ENCODE data around the gene SCFD2. TPM values are rescaled to one million over a fixed set of nuclear protein-coding genes. Genes with fewer than 3 reads are reported as not detected.

SCFD2 gene
- polyA plus RNA-seq, 2 donors: 4.8 to 8.2 TPM

DNA sequence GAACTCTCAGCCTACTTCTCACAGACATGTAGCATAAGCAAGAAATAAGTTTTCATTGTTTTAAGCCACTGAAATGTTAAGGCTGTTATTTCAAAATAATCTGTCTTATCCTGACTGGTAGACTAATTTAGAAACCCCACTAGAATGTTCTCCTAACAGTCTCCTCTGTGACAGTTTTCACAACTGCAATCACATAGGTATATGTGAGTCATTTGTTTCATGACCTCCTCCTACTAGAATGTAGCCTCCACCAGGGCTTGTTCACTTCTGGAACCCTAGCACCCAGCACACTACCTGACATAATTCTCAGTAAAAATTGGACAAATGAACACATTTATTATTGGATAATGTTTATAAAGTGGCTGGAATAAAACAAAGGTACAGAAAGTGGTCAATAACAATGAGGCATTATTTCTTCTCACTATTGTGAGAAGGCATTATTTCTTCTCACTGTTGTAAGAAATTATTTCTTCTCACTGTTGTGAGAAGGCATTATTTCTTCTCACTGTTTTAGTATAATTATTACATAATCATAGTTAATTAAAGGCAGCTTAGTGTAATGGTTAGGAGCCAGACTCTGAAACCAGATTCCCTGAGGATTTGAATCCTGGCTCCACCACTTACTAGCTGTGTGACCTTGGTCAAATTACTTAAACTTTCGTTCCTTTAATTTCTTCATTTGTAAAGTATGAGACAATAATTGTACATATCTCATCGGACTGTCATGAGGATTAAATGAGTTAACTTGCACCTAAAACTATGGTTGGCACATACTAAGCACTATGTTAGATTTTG, 252.2 kb downstream of the SCFD2 start:
- H3K9me3 ChIP-seq (ENCODE audit: control insufficient read depth in 2 of 2, insufficient read depth in 1 of 2, low read depth in 1 of 2, low read length in 1 of 2): no peaks in the 10 kb centered on the region
- no peaks in the 10 kb centered on the region for H3K27me3 ChIP-seq (ENCODE audit: control insufficient read depth in 1 of 2, insufficient read depth in 2 of 2, low read length in 2 of 2)
- no peaks in the 10 kb centered on the region for H3K4me1 ChIP-seq (ENCODE audit: control insufficient read depth in 2 of 2, insufficient read depth in 2 of 2, low read length in 1 of 2)
- H3K4me3 ChIP-seq (ENCODE audit: low read depth in 1 of 2, low read length in 2 of 2): no peak overlapping the region
- WGBS, 2 donors: 73% methylated on average over 2 of the region's 2 CpGs
- no peaks in the 10 kb centered on the region for H3K36me3 ChIP-seq (ENCODE audit: control insufficient read depth in 2 of 2, insufficient read depth in 2 of 2, low read length in 1 of 2)
- H3K27ac ChIP-seq (ENCODE audit: low read depth in 2 of 2, low read length in 1 of 2): no peak overlapping the region

GRCh38 chr4:53105313-53105712, 260.5 kb downstream of the SCFD2 start:
- Histone ChIP-seq H3K27ac (ENCODE audit: low read depth in 2 of 2, low read length in 1 of 2) (no peak overlapping the region), H3K9me3 (ENCODE audit: control insufficient read depth in 2 of 2, insufficient read depth in 1 of 2, low read depth in 1 of 2, low read length in 1 of 2) (no peaks in the 10 kb centered on the region), H3K27me3 (ENCODE audit: control insufficient read depth in 1 of 2, insufficient read depth in 2 of 2, low read length in 2 of 2) (no peaks in the 10 kb centered on the region), H3K36me3 (ENCODE audit: control insufficient read depth in 2 of 2, insufficient read depth in 2 of 2, low read length in 1 of 2) (no peaks in the 10 kb centered on the region), H3K4me1 (ENCODE audit: control insufficient read depth in 2 of 2, insufficient read depth in 2 of 2, low read length in 1 of 2) (no peaks in the 10 kb centered on the region), H3K4me3 (ENCODE audit: low read depth in 1 of 2, low read length in 2 of 2) (no peak overlapping the region)
- WGBS, 2 donors: 72 to 74% methylated on average over 6 of the region's 6 CpGs

DNA sequence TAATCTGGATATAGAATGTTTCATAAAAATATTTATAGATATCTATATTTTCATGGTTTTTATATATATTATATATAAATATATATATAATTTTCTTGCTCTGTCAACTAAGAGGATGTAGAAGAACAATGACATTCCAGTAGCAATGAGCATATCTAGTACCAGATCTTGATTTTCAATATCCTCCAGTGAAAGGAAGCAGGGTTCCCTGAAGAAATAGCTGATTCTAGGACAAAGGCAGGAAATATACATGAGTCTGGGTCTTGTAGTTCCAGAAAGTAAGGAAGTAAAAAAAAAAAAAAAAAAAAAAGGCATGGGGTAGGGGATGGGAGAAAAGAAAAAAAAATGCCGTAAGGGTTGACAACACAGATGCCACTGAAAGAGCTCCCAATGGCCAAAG, 262.4 kb downstream of the SCFD2 start:
- peaks cover 0 to 2% of the 10 kb centered on the region in 2 donors for H3K9me3 ChIP-seq (ENCODE audit: control insufficient read depth in 2 of 2, insufficient read depth in 1 of 2, low read depth in 1 of 2, low read length in 1 of 2)
- 83 to 85% methylated on average over 1 of the region's 1 CpG for WGBS, 2 donors
- no peaks in the 10 kb centered on the region for H3K4me1 ChIP-seq (ENCODE audit: control insufficient read depth in 2 of 2, insufficient read depth in 2 of 2, low read length in 1 of 2)
- no peak overlapping the region for H3K27ac ChIP-seq (ENCODE audit: low read depth in 2 of 2, low read length in 1 of 2)
- no peaks in the 10 kb centered on the region for H3K36me3 ChIP-seq (ENCODE audit: control insufficient read depth in 2 of 2, insufficient read depth in 2 of 2, low read length in 1 of 2)
- no peaks in the 10 kb centered on the region for H3K27me3 ChIP-seq (ENCODE audit: control insufficient read depth in 1 of 2, insufficient read depth in 2 of 2, low read length in 2 of 2)
- H3K4me3 ChIP-seq (ENCODE audit: low read depth in 1 of 2, low read length in 2 of 2): no peak overlapping the region

DNA sequence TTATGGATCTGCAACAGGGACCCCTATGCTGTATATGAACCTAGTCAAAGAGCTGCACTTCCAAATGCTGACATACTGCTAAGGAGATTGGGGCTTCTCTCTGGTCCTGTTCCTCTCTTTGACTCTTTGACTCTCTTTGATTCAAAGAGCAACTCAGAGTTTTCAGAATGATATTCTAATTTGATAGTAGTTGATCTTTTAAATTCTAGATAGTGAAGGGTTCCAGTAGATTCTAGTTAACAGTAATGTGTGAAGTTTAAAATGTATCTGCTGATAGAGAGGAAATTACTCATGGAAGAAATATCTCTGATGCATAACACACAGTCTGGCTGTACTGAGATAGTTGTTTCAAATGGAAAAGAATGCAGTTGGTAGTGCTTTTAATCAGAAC, 264.7 kb downstream of the SCFD2 start:
- peaks cover 0 to 2% of the 10 kb centered on the region in 2 donors for H3K9me3 ChIP-seq (ENCODE audit: control insufficient read depth in 2 of 2, insufficient read depth in 1 of 2, low read depth in 1 of 2, low read length in 1 of 2)
- H3K4me1 ChIP-seq (ENCODE audit: control insufficient read depth in 2 of 2, insufficient read depth in 2 of 2, low read length in 1 of 2): no peaks in the 10 kb centered on the region
- H3K36me3 ChIP-seq (ENCODE audit: control insufficient read depth in 2 of 2, insufficient read depth in 2 of 2, low read length in 1 of 2): no peaks in the 10 kb centered on the region
- no peak overlapping the region for H3K4me3 ChIP-seq (ENCODE audit: low read depth in 1 of 2, low read length in 2 of 2)
- H3K27ac ChIP-seq (ENCODE audit: low read depth in 2 of 2, low read length in 1 of 2): no peak overlapping the region
- no peaks in the 10 kb centered on the region for H3K27me3 ChIP-seq (ENCODE audit: control insufficient read depth in 1 of 2, insufficient read depth in 2 of 2, low read length in 2 of 2)

- WGBS, 2 donors: 64 to 67% methylated on average over 7 of the region's 7 CpGs
- peaks cover 0 to 2% of the 10 kb centered on the region in 2 donors for H3K9me3 ChIP-seq (ENCODE audit: control insufficient read depth in 2 of 2, insufficient read depth in 1 of 2, low read depth in 1 of 2, low read length in 1 of 2)
- no peaks in the 10 kb centered on the region for H3K27me3 ChIP-seq (ENCODE audit: control insufficient read depth in 1 of 2, insufficient read depth in 2 of 2, low read length in 2 of 2)
- H3K27ac ChIP-seq (ENCODE audit: low read depth in 2 of 2, low read length in 1 of 2): no peak overlapping the region
- no peaks in the 10 kb centered on the region for H3K36me3 ChIP-seq (ENCODE audit: control insufficient read depth in 2 of 2, insufficient read depth in 2 of 2, low read length in 1 of 2)
- H3K4me1 ChIP-seq (ENCODE audit: control insufficient read depth in 2 of 2, insufficient read depth in 2 of 2, low read length in 1 of 2): no peaks in the 10 kb centered on the region
- H3K4me3 ChIP-seq (ENCODE audit: low read depth in 1 of 2, low read length in 2 of 2): no peak overlapping the region
Measured at GRCh38 chr4:53100501-53101190, 265.2 kb downstream of the SCFD2 start.

DNA sequence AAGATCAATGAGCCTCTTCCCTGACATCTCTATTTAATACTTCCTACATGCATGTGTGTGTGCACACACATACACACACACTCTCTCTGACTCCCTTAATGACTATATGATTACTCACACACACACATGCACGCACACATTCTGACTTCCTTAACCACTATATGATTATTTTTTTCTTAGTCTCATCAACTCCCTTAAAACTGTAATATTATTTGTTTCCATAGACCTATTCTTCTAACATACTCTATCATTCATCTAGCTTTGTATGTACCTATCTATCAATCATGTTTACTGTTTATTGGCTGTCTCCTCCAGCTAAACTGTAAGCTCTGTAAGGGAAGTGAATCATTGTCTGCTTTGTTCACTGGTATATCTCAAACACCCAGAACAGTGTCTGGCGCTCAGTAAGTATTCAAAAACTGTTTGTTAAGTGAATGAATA, 267.2 kb downstream of the SCFD2 start:
- Histone ChIP-seq H3K4me1 (ENCODE audit: control insufficient read depth in 2 of 2, insufficient read depth in 2 of 2, low read length in 1 of 2) (no peaks in the 10 kb centered on the region), H3K4me3 (ENCODE audit: low read depth in 1 of 2, low read length in 2 of 2) (no peak overlapping the region), H3K36me3 (ENCODE audit: control insufficient read depth in 2 of 2, insufficient read depth in 2 of 2, low read length in 1 of 2) (no peaks in the 10 kb centered on the region), H3K27ac (ENCODE audit: low read depth in 2 of 2, low read length in 1 of 2) (no peak overlapping the region), H3K9me3 (ENCODE audit: control insufficient read depth in 2 of 2, insufficient read depth in 1 of 2, low read depth in 1 of 2, low read length in 1 of 2) (peaks cover 0 to 2% of the 10 kb centered on the region in 2 donors), H3K27me3 (ENCODE audit: control insufficient read depth in 1 of 2, insufficient read depth in 2 of 2, low read length in 2 of 2) (no peaks in the 10 kb centered on the region)
- WGBS, 2 donors: 76 to 85% methylated on average over 2 of the region's 2 CpGs

- H3K9me3 ChIP-seq (ENCODE audit: control insufficient read depth in 2 of 2, insufficient read depth in 1 of 2, low read depth in 1 of 2, low read length in 1 of 2): no peaks in the 10 kb centered on the region
- H3K27me3 ChIP-seq (ENCODE audit: control insufficient read depth in 1 of 2, insufficient read depth in 2 of 2, low read length in 2 of 2): no peaks in the 10 kb centered on the region
- no peaks in the 10 kb centered on the region for H3K36me3 ChIP-seq (ENCODE audit: control insufficient read depth in 2 of 2, insufficient read depth in 2 of 2, low read length in 1 of 2)
- 97 to 100% methylated on average over 1 of the region's 1 CpG for WGBS, 2 donors
- no peaks in the 10 kb centered on the region for H3K4me1 ChIP-seq (ENCODE audit: control insufficient read depth in 2 of 2, insufficient read depth in 2 of 2, low read length in 1 of 2)
- no peak overlapping the region for H3K4me3 ChIP-seq (ENCODE audit: low read depth in 1 of 2, low read length in 2 of 2)
- H3K27ac ChIP-seq (ENCODE audit: low read depth in 2 of 2, low read length in 1 of 2): no peak overlapping the region
Measured at GRCh38 chr4:53094040-53094439, 271.8 kb downstream of the SCFD2 start.

- no peaks in the 10 kb centered on the region for H3K36me3 ChIP-seq (ENCODE audit: control insufficient read depth in 2 of 2, insufficient read depth in 2 of 2, low read length in 1 of 2)
- H3K27me3 ChIP-seq (ENCODE audit: control insufficient read depth in 1 of 2, insufficient read depth in 2 of 2, low read length in 2 of 2): no peaks in the 10 kb centered on the region
- no peak overlapping the region for H3K4me3 ChIP-seq (ENCODE audit: low read depth in 1 of 2, low read length in 2 of 2)
- no peaks in the 10 kb centered on the region for H3K4me1 ChIP-seq (ENCODE audit: control insufficient read depth in 2 of 2, insufficient read depth in 2 of 2, low read length in 1 of 2)
- H3K9me3 ChIP-seq (ENCODE audit: control insufficient read depth in 2 of 2, insufficient read depth in 1 of 2, low read depth in 1 of 2, low read length in 1 of 2): no peaks in the 10 kb centered on the region
- H3K27ac ChIP-seq (ENCODE audit: low read depth in 2 of 2, low read length in 1 of 2): no peak overlapping the region
Measured at GRCh38 chr4:53089936-53090729, 275.7 kb downstream of the SCFD2 start.

GRCh38 chr4:53088152-53088551, 277.7 kb downstream of the SCFD2 start:
- Histone ChIP-seq H3K27me3 (ENCODE audit: control insufficient read depth in 1 of 2, insufficient read depth in 2 of 2, low read length in 2 of 2) (no peaks in the 10 kb centered on the region), H3K4me1 (ENCODE audit: control insufficient read depth in 2 of 2, insufficient read depth in 2 of 2, low read length in 1 of 2) (no peaks in the 10 kb centered on the region), H3K36me3 (ENCODE audit: control insufficient read depth in 2 of 2, insufficient read depth in 2 of 2, low read length in 1 of 2) (no peaks in the 10 kb centered on the region), H3K4me3 (ENCODE audit: low read depth in 1 of 2, low read length in 2 of 2) (no peak overlapping the region), H3K9me3 (ENCODE audit: control insufficient read depth in 2 of 2, insufficient read depth in 1 of 2, low read depth in 1 of 2, low read length in 1 of 2) (no peaks in the 10 kb centered on the region), H3K27ac (ENCODE audit: low read depth in 2 of 2, low read length in 1 of 2) (no peak overlapping the region)
- WGBS, 2 donors: 45 to 81% methylated on average over 1 of the region's 1 CpG

Data from esophagus (tissue), 2 donors.